ENCODE data around the gene PLCB1.
"Not testable (repeated sequence)": the region's sequence is repeated elsewhere in the genome, so short reads cannot be mapped to it uniquely, and the experiment has no call there.

Gene PLCB1

GRCh38 chr20:8796088-8796660 lies 664.1 kb downstream of the PLCB1 start:
- in situ Hi-C loops (cut with MboI; ENCODE audit: low sequenced_read_pairs), result no loop called here

DNA sequence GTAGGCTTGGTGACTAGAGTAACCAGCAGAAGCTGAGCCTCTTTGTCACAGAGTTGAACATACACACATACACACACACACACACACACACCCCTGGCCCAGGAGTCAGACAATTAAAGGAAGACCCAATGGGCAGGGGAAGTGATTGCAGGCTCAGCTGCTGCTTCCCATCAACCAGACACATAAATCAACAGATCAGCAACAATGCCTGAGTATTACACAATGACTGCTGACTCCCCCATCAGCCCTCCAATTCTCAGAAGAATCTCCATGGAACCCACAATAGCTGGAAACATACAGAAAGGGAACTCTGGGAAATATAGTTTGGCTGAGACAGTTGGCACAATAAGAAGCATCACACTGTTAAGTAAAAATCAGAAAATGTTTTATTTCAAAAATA lies 666.4 kb downstream of the PLCB1 start:
- in situ Hi-C loops (cut with MboI; ENCODE audit: low sequenced_read_pairs), result no loop called here

DNA sequence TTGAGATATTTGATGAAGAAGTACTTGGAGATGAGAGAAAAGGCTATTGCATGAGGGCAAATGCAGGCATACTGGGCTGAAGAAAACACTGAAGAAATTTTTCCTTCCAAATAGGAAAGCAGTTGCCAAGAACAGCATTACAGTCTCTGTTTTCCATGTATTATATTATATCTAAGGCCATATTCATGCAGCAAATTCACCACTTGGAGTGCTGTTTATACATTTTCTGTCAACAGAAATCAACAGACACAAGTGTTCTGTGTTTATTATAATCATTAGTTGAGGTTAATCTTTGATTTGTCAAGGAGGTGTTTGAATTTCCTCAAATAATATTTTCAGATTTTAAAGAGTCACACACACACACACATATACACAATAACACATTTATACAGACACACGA lies 668.0 kb downstream of the PLCB1 start:
- in situ Hi-C loops (cut with MboI; ENCODE audit: low sequenced_read_pairs), result no loop called here

GRCh38 chr20:8801686-8802085 lies 669.6 kb downstream of the PLCB1 start:
- in situ Hi-C loops (cut with MboI; ENCODE audit: low sequenced_read_pairs), result no loop called here

- in situ Hi-C loops (cut with MboI; ENCODE audit: low sequenced_read_pairs), result no loop called here
Observed at GRCh38 chr20:8803065-8803464, 671.0 kb downstream of the PLCB1 start.

DNA sequence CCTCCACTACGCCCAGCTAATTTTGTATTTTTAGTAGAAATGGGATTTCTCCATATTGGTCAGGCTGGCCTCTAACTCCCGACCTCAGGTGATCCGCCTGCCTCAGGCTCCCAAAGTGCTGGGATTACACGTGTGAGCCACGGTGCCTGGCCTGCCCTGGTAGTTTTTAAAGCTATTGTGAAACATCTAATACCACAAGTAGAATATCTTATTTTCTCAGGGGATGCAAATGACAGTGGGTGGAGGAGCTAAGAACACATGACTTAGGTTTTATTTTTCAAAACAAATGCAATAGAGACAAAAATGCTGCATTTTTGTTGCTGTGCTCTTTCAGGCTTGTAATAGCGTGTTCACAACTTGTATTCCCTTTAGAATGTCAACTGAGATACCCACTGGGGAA lies 671.9 kb downstream of the PLCB1 start:
- in situ Hi-C loops (cut with MboI; ENCODE audit: low sequenced_read_pairs), result no loop called here

- in situ Hi-C loops (cut with MboI; ENCODE audit: low sequenced_read_pairs), result no loop called here
Observed at GRCh38 chr20:8805737-8806442, 673.8 kb downstream of the PLCB1 start.

GRCh38 chr20:8807480-8808201 lies 675.6 kb downstream of the PLCB1 start:
- in situ Hi-C loops (cut with MboI; ENCODE audit: low sequenced_read_pairs), result no loop called here

- in situ Hi-C loops (cut with MboI; ENCODE audit: low sequenced_read_pairs), result no loop called here
Observed at GRCh38 chr20:8808202-8808535, 676.1 kb downstream of the PLCB1 start.

GRCh38 chr20:8809107-8809953 lies 677.3 kb downstream of the PLCB1 start:
- in situ Hi-C loops (cut with MboI; ENCODE audit: low sequenced_read_pairs), result no loop called here

DNA sequence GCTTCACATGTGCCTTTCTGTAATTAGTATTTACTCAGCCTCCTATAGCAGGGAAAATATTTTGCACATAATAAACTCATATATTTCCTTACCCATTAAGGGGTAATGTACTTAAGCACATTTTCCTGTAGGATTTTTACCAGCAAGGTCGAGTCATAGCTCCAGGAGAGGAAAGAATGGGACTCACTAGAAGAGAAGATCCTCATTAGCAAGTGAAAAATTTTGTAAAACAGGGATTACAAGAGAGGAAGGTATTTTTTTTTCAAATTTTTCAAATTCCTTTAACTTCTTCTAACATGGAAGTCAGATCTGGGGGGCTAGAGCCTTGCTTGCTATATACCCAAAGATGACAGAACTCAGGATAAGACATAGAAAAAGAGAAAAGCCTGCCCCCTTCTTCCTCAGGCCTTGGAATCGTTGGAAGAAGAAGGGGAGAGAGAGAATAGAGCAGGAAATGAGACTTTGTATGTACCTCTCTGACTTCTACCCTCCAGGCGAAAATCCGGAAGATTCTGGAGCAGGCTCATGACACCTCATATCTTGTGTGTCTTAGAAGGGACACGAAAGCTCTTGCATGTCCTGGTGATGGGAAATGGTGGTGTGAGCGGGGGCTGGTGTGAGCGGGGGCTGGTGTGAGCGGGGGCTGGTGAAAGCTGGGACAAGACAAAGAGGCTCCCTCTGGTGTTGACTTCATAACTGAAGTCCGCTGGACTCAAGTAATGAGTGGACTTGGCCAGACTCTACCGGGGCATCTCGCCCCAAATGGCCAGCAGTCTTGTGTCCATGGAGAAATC lies 679.9 kb downstream of the PLCB1 start:
- in situ Hi-C loops (cut with MboI; ENCODE audit: low sequenced_read_pairs), result no loop called here

GRCh38 chr20:8812817-8813216 lies 680.8 kb downstream of the PLCB1 start:
- in situ Hi-C loops (cut with MboI; ENCODE audit: low sequenced_read_pairs), result no loop called here

GRCh38 chr20:8815208-8815607 lies 683.1 kb downstream of the PLCB1 start:
- in situ Hi-C loops (cut with MboI; ENCODE audit: low sequenced_read_pairs), result no loop called here

GRCh38 chr20:8829256-8829655 lies 697.2 kb downstream of the PLCB1 start:
- in situ Hi-C loops (cut with MboI; ENCODE audit: low sequenced_read_pairs), result no loop called here

GRCh38 chr20:8834294-8834693 lies 702.2 kb downstream of the PLCB1 start:
- in situ Hi-C loops (cut with MboI; ENCODE audit: low sequenced_read_pairs), result not testable (repeated sequence)

DNA sequence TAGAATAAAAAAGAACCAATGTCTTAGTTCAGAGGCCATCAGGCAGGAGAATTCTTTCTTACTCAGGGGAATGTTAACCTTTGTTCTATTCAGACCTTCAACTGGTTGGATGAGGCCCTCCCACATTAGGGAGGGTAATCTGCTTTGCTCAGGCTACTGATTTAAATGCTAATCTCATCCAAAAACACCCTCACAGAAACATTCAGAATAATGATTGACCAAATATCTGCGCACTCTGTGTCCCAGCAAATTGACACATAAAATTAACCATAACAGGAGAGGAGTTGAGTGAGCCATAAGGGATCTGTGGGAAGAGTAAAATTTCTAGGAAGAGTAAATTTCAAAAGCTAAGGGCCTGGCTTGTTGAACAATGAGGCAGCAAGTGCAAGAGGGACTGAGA lies 702.8 kb downstream of the PLCB1 start:
- in situ Hi-C loops (cut with MboI; ENCODE audit: low sequenced_read_pairs), result no loop called here

DNA sequence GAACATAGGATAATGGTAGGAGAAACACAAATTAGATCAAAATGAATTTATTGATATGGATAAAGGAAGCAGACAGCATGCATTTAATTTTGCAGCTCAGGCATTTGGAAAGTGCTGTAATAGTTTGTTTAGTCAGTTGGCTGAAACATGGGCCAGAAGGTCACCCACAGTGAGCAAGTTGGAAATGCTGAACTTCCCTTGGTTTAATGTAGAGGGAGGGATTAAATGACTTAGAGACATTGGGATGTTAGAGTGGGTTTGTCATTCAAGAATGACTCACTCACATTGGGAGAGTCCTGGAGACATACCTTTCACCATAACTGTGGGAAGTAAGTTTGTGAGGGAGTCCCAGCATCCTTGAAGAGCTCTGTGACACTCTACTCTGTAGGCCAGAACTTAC lies 705.3 kb downstream of the PLCB1 start:
- in situ Hi-C loops (cut with MboI; ENCODE audit: low sequenced_read_pairs), result no loop called here

- in situ Hi-C loops (cut with MboI; ENCODE audit: low sequenced_read_pairs), result no loop called here
Observed at GRCh38 chr20:8842525-8842924, 710.5 kb downstream of the PLCB1 start.

GRCh38 chr20:8844179-8844578 lies 712.1 kb downstream of the PLCB1 start:
- in situ Hi-C loops (cut with MboI; ENCODE audit: low sequenced_read_pairs), result no loop called here

DNA sequence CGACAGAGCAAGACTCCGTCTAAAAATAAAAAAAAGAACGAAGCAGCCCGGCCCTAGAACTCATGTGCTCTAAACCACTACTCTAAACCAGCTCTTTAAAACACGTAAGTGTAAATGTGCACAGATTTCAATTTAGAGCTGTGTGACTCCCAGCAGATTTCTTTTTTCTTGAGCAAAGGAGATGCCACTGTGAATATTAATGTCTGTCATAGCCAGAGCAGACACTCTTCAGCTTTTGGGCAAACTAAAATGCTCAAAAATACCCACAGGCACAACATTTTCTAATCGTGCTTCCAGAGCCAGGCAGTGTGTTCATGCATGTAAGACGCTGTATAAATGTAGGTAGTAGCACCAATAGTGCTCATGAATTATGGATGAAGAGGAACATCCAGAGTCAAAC lies 717.9 kb downstream of the PLCB1 start:
- in situ Hi-C loops (cut with MboI; ENCODE audit: low sequenced_read_pairs), result no loop called here

DNA sequence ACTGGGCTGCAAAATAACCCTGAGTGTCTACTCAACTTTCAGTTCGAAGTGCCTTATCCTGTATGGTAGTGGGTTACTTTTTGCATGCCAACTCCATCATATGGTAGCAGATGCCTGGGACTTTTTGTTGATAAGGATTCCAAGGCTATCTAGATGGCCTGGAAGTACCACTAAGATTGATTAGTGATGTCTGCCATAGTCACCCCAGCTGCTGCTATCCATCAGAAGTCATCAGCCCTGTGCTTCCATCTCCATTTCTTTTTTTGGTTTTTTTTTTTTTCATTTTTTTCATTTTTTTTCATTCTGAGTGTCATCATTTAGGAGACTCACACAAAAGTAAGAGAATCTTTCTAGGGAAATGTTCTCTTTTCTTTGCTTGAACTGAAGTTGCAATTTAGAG lies 719.4 kb downstream of the PLCB1 start:
- in situ Hi-C loops (cut with MboI; ENCODE audit: low sequenced_read_pairs), result no loop called here
